ENCODE results near the gene CDK17. TPM values are rescaled to one million over a fixed set of nuclear protein-coding genes. Genes with fewer than 3 reads are reported as not detected.

The CDK17 gene
- polyA plus RNA-seq, 1 of the 3 experiments (the other 2 are of a cell fraction): 11.7 TPM

DNA sequence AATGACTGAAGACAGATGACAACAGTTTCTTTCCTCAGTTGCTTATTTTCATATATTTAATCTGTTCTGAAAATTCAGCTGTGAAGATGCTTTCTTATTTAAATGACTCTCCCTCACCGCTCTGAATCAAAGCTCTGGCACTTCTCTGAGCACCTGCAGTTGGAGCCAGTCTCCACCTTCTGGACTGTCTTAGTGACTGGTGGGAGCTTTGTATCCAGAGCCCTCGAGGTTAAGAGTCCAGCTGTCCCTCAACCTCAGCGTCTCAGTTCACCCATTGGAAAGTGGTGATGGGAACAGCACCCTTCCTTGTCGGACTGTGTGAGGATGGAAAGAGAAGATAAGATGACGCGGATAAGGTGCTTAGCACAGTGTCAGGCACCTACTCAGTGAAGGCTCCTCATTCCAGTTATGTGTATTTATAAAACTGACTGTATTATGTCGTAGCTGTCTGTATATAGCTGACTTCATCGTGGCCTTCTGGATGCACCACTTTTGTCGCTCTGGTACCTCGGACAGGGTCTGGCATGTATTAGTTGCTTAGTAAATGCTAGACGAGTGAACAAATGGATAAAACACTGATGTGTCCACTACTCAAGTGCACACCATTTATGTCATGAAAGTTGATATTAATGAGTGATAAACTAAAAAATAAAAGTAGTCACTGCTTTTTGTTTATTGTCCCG lies 171.5 kb downstream of the CDK17 start:
- H3K4me2 ChIP-seq: no peak overlapping the region
- no peak for DNase-seq
- H3F3A ChIP-seq (replicated peaks; ENCODE audit: insufficient read depth): no peaks in the 10 kb centered on the region
- no peaks in the 10 kb centered on the region for H3K27me3 ChIP-seq (ENCODE audit: insufficient read depth)
- no peak overlapping the region for H3K27ac ChIP-seq (ENCODE audit: low read depth in 2 of 2, low read length in 1 of 2)
- peaks cover 20 to 31% of the 10 kb centered on the region in 2 experiments for H3K36me3 ChIP-seq (replicated peaks in 1 of 2; ENCODE audit: control insufficient read depth in 1 of 2, insufficient read depth in 2 of 2, low read length in 1 of 2)
- no peaks in the 10 kb centered on the region for H3K9me2 ChIP-seq
- H2AFZ ChIP-seq (ENCODE audit: low read depth): no peak overlapping the region
- CTCF ChIA-PET: interaction anchor here (1.4 kb wide), 1 partner anchor 14 kb away, joined by 4 read pairs; no protein-coding TSS in a partner anchor
- no peak for TF ChIP-seq MEF2A (IDR thresholded peaks at IDR 0.05; ENCODE audit: borderline replicate concordance, low read depth)
- TF ChIP-seq USF1 (IDR thresholded peaks at IDR 0.05; ENCODE audit: borderline replicate concordance, low read depth): no peak
- no peak for TF ChIP-seq GATA2 (CRISPR knock-in tag; IDR thresholded peaks at IDR 0.05)
- no peak for TF ChIP-seq EZH2phosphoT487 (IDR thresholded peaks at IDR 0.05; ENCODE audit: borderline replicate concordance, low read depth)
- TF ChIP-seq REST (IDR thresholded peaks at IDR 0.05; ENCODE audit: low read depth, low read length): peak; percentile 80
- WGBS (ENCODE audit: low lambda C conversion rate): 84% methylated on average over 12 of the region's 12 CpGs
- H4K20me1 ChIP-seq (ENCODE audit: insufficient read depth): peaks cover 69% of the 10 kb centered on the region
- H3K4me1 ChIP-seq (ENCODE audit: control insufficient read depth in 1 of 2, insufficient read depth in 2 of 2, low read depth in 1 of 2, low read length in 1 of 2): peaks cover 4 to 13% of the 10 kb centered on the region in 2 experiments; a peak in 2 of 4 replicates
- H3K79me2 ChIP-seq (ENCODE audit: insufficient read depth): peaks cover 97% of the 10 kb centered on the region
- POLR2A ChIA-PET: no interaction called here
- no peaks in the 10 kb centered on the region for H3K9me3 ChIP-seq
- no peak overlapping the region for H3K9ac ChIP-seq
- no peak overlapping the region for H3K4me3 ChIP-seq (ENCODE audit: low read depth in 2 of 2, low read length in 1 of 2)

Small RNA genes lying within 50 kb of the gene (small RNA-seq; reads per million reads assigned to genes)
- gene RN7SKP11 (0 to 12.5 (median 1.8) reads per million in 7 experiments), gene RNU4-24P (0 reads per million in 7 experiments)

Other genes starting within 250 kb of the CDK17 start
- gene ELK3, start 206.1 kb downstream of the CDK17 start, polyA plus RNA-seq (2012; rRNA removed): 33.1 and 33.8 TPM in 2 replicates
- 0.87 and 1.1 TPM in 2 replicates for gene CFAP54, start 89.1 kb upstream of the CDK17 start, polyA plus RNA-seq (2012; rRNA removed)